Keratinocyte (primary cell): ENCODE results near the gene PPAT. TPM values are rescaled to one million over a fixed set of nuclear protein-coding genes. Genes with fewer than 3 reads are reported as not detected.

ENCODE experiments used
- DNase-seq: peaks from one replicate; pipeline ENCODE4 v3.0.0-alpha.2; 2011; ENCODE audit warnings: low read depth, missing footprints, low spot score
- FAIRE-seq: peaks from 2 replicates; lab custom pipeline; 2011; peaks lifted over from hg19 to GRCh38; lab: Jason Lieb, UNC
- H2AFZ ChIP-seq: 2 replicates; pipeline ENCODE4 v1.6.0; 2012; ENCODE audit warnings: low read length, control low read depth, inconsistent platforms; ENCODE audit not compliant: control insufficient read depth
- H3K27ac ChIP-seq: 2 replicates; pipeline ENCODE4 v1.5.1; 2011; ENCODE audit warnings: low read length; ENCODE audit not compliant: control insufficient read depth, insufficient read depth
- H3K27me3 ChIP-seq: 3 replicates; pipeline ENCODE4 v1.6.0; 2011; ENCODE audit warnings: low read length; ENCODE audit not compliant: control insufficient read depth, insufficient read depth; ENCODE audit errors: extremely low read depth
- H3K36me3 ChIP-seq, 2 experiments: 2 replicates in 1 of 2; 3 replicates in 1 of 2; pipeline ENCODE4 v1.5.1; 2011; ENCODE audit warnings: low read length in 2 of 2, mild to moderate bottlenecking in 1 of 2; ENCODE audit not compliant: control insufficient read depth in 2 of 2, insufficient read depth in 2 of 2; ENCODE audit errors: extremely low read depth in 1 of 2
- H3K4me1 ChIP-seq: 3 replicates; pipeline ENCODE4 v1.5.1; 2011; ENCODE audit warnings: low read length; ENCODE audit not compliant: control insufficient read depth, insufficient read depth; ENCODE audit errors: extremely low read depth
- H3K4me2 ChIP-seq: 3 replicates; pipeline ENCODE4 v1.6.0; 2011; ENCODE audit warnings: low read depth, low read length; ENCODE audit not compliant: control insufficient read depth, insufficient read depth; ENCODE audit errors: extremely low read depth
- H3K4me3 ChIP-seq, 3 experiments: fragments of 200-600 bp in 1 of 3; sonication (generic) in 1 of 3; 2 replicates in 2 of 3; 3 replicates in 1 of 3; pipeline ENCODE4 v1.5.1; 2011 to 2016; ENCODE audit warnings: low read length in 3 of 3, mild to moderate bottlenecking in 3 of 3, control low read depth in 2 of 3, inconsistent platforms in 1 of 3, low read depth in 1 of 3, mixed read lengths in 1 of 3, mixed run types in 1 of 3, moderate library complexity in 1 of 3; ENCODE audit not compliant: control insufficient read depth in 2 of 3, insufficient read depth in 2 of 3; ENCODE audit errors: extremely low read depth in 1 of 3
- H3K79me2 ChIP-seq: 2 replicates; pipeline ENCODE4 v1.6.0; 2012; ENCODE audit warnings: low read length; ENCODE audit not compliant: control insufficient read depth, insufficient read depth
- H3K9ac ChIP-seq: 3 replicates; pipeline ENCODE4 v1.6.0; 2011; ENCODE audit warnings: low read length; ENCODE audit not compliant: control insufficient read depth, insufficient read depth; ENCODE audit errors: extremely low read depth
- H3K9me1 ChIP-seq: 3 replicates; pipeline ENCODE4 v1.6.0; 2011; ENCODE audit warnings: low read length; ENCODE audit not compliant: control insufficient read depth, insufficient read depth; ENCODE audit errors: extremely low read depth
- H3K9me3 ChIP-seq: 2 replicates; pipeline ENCODE4 v1.5.1; 2012; ENCODE audit warnings: low read depth, low read length; ENCODE audit not compliant: control insufficient read depth
- H4K20me1 ChIP-seq: 3 replicates; pipeline ENCODE4 v1.6.0; 2011; ENCODE audit warnings: low read length; ENCODE audit not compliant: control insufficient read depth, insufficient read depth; ENCODE audit errors: extremely low read depth
- EZH2 ChIP-seq: IDR thresholded peaks from one replicate; pipeline ENCODE4 v1.6.1; 2012; ENCODE audit warnings: inconsistent platforms, mild to moderate bottlenecking, low read length, moderate library complexity
- dilution Hi-C: fragments of 300-500 bp; cut with MboI; formaldehyde crosslinking; loops from one replicate; pipeline ENCODE4 v1.7.0; 2020; ENCODE audit warnings: low sequenced_read_pairs; ENCODE audit not compliant: extremely low pct_ligation_motif_present
- polyA plus RNA-seq, 5 experiments: library from polyadenylated mRNA; depleted of rRNA in 3 of 5; stranded (reverse) in 3 of 5; stranded (forward) in 1 of 5; unstranded in 1 of 5; fragments of >200 nt; gene quantifications; 1 replicate in 1 of 5; 2 replicates in 3 of 5; 3 replicates in 1 of 5; pipeline versions ENCODE4 v1.2.1 to v1.2.3, GENCODE V29; 2011 to 2012; ENCODE audit warnings: missing spikeins in 2 of 5, low read depth in 1 of 5, low replicate concordance in 1 of 5
- TF ChIP-seq, protein P1 (sequence below), 3 experiments: IDR thresholded peaks in 1 of 3; conservative IDR thresholded peaks in 1 of 3; optimal IDR thresholded peaks in 1 of 3; 2 replicates in 2 of 3; 3 replicates in 1 of 3; pipeline versions ENCODE3 to v1.5.1; 2011; ENCODE audit warnings: low read length in 3 of 3, mild to moderate bottlenecking in 3 of 3, moderate library complexity in 2 of 3, control low read depth in 1 of 3, inconsistent platforms in 1 of 3; ENCODE audit not compliant: insufficient read depth in 2 of 3; ENCODE audit errors: extremely low read depth in 1 of 3

PPAT gene
- polyA plus RNA-seq, 1 donor (not counting 4 experiments of a cell fraction or from before 2014, with no cell fraction given) = 24.9 TPM

DNA sequence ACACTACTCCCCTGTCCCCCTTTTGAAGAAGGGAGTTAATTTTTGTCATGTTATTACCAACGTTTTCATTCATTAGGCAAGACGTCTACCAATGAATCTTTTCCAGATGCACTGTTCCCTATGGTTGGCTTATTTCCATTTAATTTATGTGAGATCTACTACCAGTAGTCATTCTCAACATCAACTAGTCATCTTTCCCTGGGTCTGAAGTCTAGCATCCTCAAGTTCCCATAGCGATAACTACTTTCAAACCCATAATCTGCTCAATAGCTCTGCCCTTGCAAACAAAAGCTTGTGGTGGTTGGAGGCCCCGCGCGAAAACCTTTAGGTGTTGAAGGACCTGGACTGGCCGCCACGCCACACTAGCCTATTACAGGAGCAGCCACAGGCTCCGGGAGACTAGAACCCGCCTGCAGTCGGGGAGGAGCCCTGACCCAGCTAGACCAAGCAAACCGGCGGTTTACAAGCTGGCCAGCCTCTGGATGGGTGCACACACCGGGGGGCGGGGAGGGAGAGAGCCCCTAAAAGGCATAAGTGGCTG, 746 bp downstream of the PPAT start:
- TF ChIP-seq, protein P1, sequence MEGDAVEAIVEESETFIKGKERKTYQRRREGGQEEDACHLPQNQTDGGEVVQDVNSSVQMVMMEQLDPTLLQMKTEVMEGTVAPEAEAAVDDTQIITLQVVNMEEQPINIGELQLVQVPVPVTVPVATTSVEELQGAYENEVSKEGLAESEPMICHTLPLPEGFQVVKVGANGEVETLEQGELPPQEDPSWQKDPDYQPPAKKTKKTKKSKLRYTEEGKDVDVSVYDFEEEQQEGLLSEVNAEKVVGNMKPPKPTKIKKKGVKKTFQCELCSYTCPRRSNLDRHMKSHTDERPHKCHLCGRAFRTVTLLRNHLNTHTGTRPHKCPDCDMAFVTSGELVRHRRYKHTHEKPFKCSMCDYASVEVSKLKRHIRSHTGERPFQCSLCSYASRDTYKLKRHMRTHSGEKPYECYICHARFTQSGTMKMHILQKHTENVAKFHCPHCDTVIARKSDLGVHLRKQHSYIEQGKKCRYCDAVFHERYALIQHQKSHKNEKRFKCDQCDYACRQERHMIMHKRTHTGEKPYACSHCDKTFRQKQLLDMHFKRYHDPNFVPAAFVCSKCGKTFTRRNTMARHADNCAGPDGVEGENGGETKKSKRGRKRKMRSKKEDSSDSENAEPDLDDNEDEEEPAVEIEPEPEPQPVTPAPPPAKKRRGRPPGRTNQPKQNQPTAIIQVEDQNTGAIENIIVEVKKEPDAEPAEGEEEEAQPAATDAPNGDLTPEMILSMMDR (optimal IDR thresholded peaks at IDR 0.05 in 1 of 3, IDR thresholded peaks at IDR 0.05 in 1 of 3, conservative IDR thresholded peaks at IDR 0.05 in 1 of 3; ENCODE audit: extremely low read depth in 1 of 3, insufficient read depth in 2 of 3, low read length in 3 of 3) = no peak
- TF ChIP-seq EZH2 = no peak
- H3K4me3 ChIP-seq = peak overlapping the region; percentile 75 to 99 (median 95)
- H3K9ac ChIP-seq = peak overlapping the region; percentile 92
- dilution Hi-C loops = no loop called here
- H3K9me3 ChIP-seq = no peaks in the 10 kb centered on the region
- peak overlapping the region; percentile 92 for H3K27ac ChIP-seq
- no peak for DNase-seq
- H3K4me2 ChIP-seq = peak overlapping the region; percentile 96
- H3K27me3 ChIP-seq = no peaks in the 10 kb centered on the region
- no peaks in the 10 kb centered on the region for H3K9me1 ChIP-seq
- peaks cover 4% of the 10 kb centered on the region for H4K20me1 ChIP-seq
- H3K4me1 ChIP-seq = peaks cover 16% of the 10 kb centered on the region
- H2AFZ ChIP-seq = peak overlapping the region; percentile 96
- no peak for FAIRE-seq
- H3K79me2 ChIP-seq = peaks cover 87% of the 10 kb centered on the region
- H3K36me3 ChIP-seq = no peaks in the 10 kb centered on the region

DNA sequence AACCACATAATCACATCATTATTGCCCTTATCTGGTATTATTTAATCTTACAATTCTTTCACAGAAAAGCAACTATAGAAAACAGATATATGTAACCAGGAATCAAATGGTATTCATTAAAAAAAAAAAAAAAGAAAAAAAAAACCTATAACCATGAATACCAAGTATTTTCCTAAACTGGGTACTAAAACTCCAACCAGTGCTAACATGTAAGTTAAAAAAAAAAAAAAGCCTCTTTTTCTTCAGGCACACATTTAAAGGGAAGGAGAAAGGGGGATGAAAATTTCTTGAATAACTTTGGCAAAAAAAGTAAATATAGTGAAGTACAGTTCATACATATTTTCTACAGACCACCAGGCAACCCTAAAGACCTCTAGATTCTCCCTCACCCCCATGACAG, 2.1 kb downstream of the PPAT start:
- Histone ChIP-seq H3K27me3 (no peaks in the 10 kb centered on the region), H3K79me2 (peaks cover 88% of the 10 kb centered on the region), H3K4me3 (peak overlapping the region in 2 of 3 experiments; percentile 11 to 95), H2AFZ (no peak overlapping the region), H3K4me1 (peaks cover 16% of the 10 kb centered on the region), H4K20me1 (peaks cover 4% of the 10 kb centered on the region), H3K9ac (no peak overlapping the region), H3K4me2 (peak overlapping the region; percentile 96), H3K9me3 (no peaks in the 10 kb centered on the region), H3K36me3 (no peaks in the 10 kb centered on the region), H3K27ac (no peak overlapping the region), H3K9me1 (no peaks in the 10 kb centered on the region)
- TF ChIP-seq EZH2 = no peak
- TF ChIP-seq, protein P1 (optimal IDR thresholded peaks at IDR 0.05 in 1 of 3, IDR thresholded peaks at IDR 0.05 in 1 of 3, conservative IDR thresholded peaks at IDR 0.05 in 1 of 3; ENCODE audit: extremely low read depth in 1 of 3, insufficient read depth in 2 of 3, low read length in 3 of 3) = no peak
- DNase-seq (no peak), FAIRE-seq (no peak)
- dilution Hi-C loops = no loop called here
